ENCODE results near the gene SYCP2L.

DNA sequence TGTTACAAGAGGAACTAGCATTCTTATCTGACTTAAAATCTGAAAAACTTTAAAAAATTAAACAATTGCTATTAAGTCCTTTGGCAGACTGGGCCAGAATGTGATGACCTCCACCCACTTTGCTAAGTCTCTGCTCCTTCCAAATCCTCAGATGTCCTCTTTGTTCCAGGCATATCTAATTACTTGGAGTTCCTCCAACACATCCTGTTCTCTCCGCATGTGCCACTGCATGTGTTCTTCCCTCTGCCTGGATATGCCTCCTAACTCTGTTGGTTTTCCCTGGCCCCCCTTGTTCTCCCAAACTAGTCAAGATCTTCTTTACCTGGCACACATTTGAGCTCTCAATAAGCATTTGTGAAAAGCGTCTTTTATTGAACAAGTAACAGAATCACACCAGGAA is 134.2 kb downstream of the SYCP2L start:
- TF ChIP-seq POLR2A (IDR thresholded peaks at IDR 0.05) (no peak), POLR2AphosphoS5 (IDR thresholded peaks at IDR 0.05) (no peak)
- TF ChIP-seq, protein P1, sequence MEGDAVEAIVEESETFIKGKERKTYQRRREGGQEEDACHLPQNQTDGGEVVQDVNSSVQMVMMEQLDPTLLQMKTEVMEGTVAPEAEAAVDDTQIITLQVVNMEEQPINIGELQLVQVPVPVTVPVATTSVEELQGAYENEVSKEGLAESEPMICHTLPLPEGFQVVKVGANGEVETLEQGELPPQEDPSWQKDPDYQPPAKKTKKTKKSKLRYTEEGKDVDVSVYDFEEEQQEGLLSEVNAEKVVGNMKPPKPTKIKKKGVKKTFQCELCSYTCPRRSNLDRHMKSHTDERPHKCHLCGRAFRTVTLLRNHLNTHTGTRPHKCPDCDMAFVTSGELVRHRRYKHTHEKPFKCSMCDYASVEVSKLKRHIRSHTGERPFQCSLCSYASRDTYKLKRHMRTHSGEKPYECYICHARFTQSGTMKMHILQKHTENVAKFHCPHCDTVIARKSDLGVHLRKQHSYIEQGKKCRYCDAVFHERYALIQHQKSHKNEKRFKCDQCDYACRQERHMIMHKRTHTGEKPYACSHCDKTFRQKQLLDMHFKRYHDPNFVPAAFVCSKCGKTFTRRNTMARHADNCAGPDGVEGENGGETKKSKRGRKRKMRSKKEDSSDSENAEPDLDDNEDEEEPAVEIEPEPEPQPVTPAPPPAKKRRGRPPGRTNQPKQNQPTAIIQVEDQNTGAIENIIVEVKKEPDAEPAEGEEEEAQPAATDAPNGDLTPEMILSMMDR (IDR thresholded peaks at IDR 0.05), result no peak
